B cell (primary cell): ENCODE results near the gene UTRN.

Experiments
- EZH2 ChIP-seq: IDR thresholded peaks from 2 replicates; pipeline ENCODE4 v1.6.1; 2012; ENCODE audit warnings: borderline replicate concordance, low read depth, mild to moderate bottlenecking, moderate library complexity, low read length; ENCODE audit not compliant: insufficient read depth, poor library complexity, severe bottlenecking
- TF ChIP-seq, protein P1 (sequence below): fragments of 200-600 bp; IDR thresholded peaks from one replicate; pipeline ENCODE4 v1.8.0; 2022; ENCODE audit warnings: antibody characterized with exemption, mild to moderate bottlenecking

- no peak for TF ChIP-seq EZH2
- TF ChIP-seq, protein P1, sequence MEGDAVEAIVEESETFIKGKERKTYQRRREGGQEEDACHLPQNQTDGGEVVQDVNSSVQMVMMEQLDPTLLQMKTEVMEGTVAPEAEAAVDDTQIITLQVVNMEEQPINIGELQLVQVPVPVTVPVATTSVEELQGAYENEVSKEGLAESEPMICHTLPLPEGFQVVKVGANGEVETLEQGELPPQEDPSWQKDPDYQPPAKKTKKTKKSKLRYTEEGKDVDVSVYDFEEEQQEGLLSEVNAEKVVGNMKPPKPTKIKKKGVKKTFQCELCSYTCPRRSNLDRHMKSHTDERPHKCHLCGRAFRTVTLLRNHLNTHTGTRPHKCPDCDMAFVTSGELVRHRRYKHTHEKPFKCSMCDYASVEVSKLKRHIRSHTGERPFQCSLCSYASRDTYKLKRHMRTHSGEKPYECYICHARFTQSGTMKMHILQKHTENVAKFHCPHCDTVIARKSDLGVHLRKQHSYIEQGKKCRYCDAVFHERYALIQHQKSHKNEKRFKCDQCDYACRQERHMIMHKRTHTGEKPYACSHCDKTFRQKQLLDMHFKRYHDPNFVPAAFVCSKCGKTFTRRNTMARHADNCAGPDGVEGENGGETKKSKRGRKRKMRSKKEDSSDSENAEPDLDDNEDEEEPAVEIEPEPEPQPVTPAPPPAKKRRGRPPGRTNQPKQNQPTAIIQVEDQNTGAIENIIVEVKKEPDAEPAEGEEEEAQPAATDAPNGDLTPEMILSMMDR = no peak
Observed at GRCh38 chr6:144314003-144314485, 28.9 kb downstream of the UTRN start.
